GM12874 (cell line): ENCODE data around the gene SLC50A1.

ENCODE experiments used
- CTCF ChIP-seq: IDR thresholded peaks from 2 replicates; pipeline ENCODE4 v1.5.1; 2011; ENCODE audit warnings: low read depth, mild to moderate bottlenecking, control low read depth, low read length, moderate library complexity; ENCODE audit not compliant: insufficient read depth

The SLC50A1 gene

GRCh38 chr1:155107309-155108264, 28.1 kb upstream of the SLC50A1 start:
- TF ChIP-seq CTCF, result no peak

GRCh38 chr1:155108296-155108695, 27.4 kb upstream of the SLC50A1 start:
- TF ChIP-seq CTCF, result no peak

GRCh38 chr1:155110381-155110780, 25.3 kb upstream of the SLC50A1 start:
- TF ChIP-seq CTCF, result no peak

- TF ChIP-seq CTCF, result no peak
Measured at GRCh38 chr1:155110826-155111225, 24.8 kb upstream of the SLC50A1 start.

- no peak for TF ChIP-seq CTCF
Measured at GRCh38 chr1:155113450-155113980, 22.1 kb upstream of the SLC50A1 start.

GRCh38 chr1:155116113-155116764, 19.4 kb upstream of the SLC50A1 start:
- no peak for TF ChIP-seq CTCF

GRCh38 chr1:155117610-155118009, 18.0 kb upstream of the SLC50A1 start:
- no peak for TF ChIP-seq CTCF
